Lower lobe of right lung (tissue), 2 donors: ENCODE data around the gene PHLPP1. TPM values are rescaled to one million over a fixed set of nuclear protein-coding genes. Genes with fewer than 3 reads are reported as not detected.

Source experiments
- ATAC-seq, 2 donors: fragments of 200-7000 bp; cut with Tn5 transposase; one replicate each; pipeline ENCODE4 v1.9.1; 2020 to 2022; ENCODE audit warnings: mild to moderate bottlenecking in 2 of 2, moderate library complexity in 2 of 2
- DNase-seq: peaks from one replicate; pipeline ENCODE4 v3.0.0-alpha.2; 2020
- H3K27ac ChIP-seq: fragments of 200-600 bp; one replicate; pipeline ENCODE4 v1.8.0; 2022
- H3K27me3 ChIP-seq: fragments of 200-600 bp; one replicate; pipeline ENCODE4 v1.8.0; 2022; ENCODE audit warnings: low read depth
- H3K36me3 ChIP-seq: fragments of 200-600 bp; one replicate; pipeline ENCODE4 v1.8.0; 2022; ENCODE audit warnings: mild to moderate bottlenecking
- H3K4me1 ChIP-seq: fragments of 200-600 bp; one replicate; pipeline ENCODE4 v1.8.0; 2022
- H3K4me3 ChIP-seq: fragments of 200-600 bp; one replicate; pipeline ENCODE4 v1.8.0; 2022; ENCODE audit warnings: mild to moderate bottlenecking
- H3K9me3 ChIP-seq: fragments of 200-600 bp; one replicate; pipeline ENCODE4 v1.8.0; 2022
- intact Hi-C: fragments of 100-400 bp; cut with DNase I; formaldehyde crosslinking; loops from one replicate; pipeline ENCODE4 v1.11.0; 2022
- total RNA-seq: library from RNA; stranded (reverse); fragmentation: NEBNext Ultra II Directional; extraction: Animal tissue kit (Norgen Biotek cat#: 25700); gene quantifications from one replicate; pipeline ENCODE4 v1.2.1, GENCODE V29; 2021
- TF ChIP-seq, protein P1 (sequence below): fragments of 200-600 bp; IDR thresholded peaks from one replicate; pipeline ENCODE4 v1.8.0; 2022; ENCODE audit warnings: antibody characterized with exemption, mild to moderate bottlenecking
- donor health status: DM: no; HTN: yes; CAD: no; lungs with severe emphysema.

The PHLPP1 gene
- total RNA-seq, 1 donor from 2014 or later: 12.6 TPM

DNA sequence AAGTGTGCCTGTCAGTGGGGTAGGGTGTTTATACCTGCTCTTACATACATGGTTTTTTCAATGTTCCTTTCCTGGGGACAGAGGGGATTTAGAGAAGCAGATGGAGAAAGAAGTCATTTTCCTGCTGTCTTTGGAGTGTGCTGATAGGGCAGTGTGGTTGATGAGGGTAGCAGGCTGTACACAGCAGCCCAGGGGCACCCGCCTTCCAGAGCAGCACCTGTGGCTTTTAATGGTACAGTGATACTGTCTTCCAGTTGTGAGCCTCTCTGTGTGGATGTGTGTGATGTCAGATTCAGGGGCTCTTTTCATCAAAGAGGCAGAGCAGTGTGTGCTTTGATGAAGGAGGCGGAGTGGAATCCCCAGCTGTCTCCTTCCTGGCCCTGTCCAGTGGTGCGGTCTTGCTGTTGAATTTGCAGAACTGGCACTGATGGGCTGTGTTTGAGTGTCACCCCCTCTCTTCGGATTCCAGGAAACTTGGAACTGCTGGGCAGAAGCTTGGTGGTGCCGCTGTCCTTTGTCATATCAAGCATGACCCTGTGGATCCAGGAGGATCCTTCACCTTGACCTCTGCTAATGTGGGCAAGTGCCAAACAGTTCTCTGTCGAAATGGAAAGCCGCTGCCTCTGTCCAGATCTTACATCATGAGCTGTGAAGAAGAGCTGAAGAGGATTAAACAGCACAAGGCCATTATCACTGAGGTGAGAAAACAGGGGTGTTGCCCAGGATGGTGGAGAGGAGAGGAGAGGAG, 259.8 kb downstream of the PHLPP1 start:
- H3K27me3 ChIP-seq: no peaks in the 10 kb centered on the region
- intact Hi-C loops: no loop called here
- H3K9me3 ChIP-seq: no peaks in the 10 kb centered on the region
- peaks cover 35% of the 10 kb centered on the region for H3K36me3 ChIP-seq
- H3K4me1 ChIP-seq: peaks cover 5% of the 10 kb centered on the region
- TF ChIP-seq, protein P1, sequence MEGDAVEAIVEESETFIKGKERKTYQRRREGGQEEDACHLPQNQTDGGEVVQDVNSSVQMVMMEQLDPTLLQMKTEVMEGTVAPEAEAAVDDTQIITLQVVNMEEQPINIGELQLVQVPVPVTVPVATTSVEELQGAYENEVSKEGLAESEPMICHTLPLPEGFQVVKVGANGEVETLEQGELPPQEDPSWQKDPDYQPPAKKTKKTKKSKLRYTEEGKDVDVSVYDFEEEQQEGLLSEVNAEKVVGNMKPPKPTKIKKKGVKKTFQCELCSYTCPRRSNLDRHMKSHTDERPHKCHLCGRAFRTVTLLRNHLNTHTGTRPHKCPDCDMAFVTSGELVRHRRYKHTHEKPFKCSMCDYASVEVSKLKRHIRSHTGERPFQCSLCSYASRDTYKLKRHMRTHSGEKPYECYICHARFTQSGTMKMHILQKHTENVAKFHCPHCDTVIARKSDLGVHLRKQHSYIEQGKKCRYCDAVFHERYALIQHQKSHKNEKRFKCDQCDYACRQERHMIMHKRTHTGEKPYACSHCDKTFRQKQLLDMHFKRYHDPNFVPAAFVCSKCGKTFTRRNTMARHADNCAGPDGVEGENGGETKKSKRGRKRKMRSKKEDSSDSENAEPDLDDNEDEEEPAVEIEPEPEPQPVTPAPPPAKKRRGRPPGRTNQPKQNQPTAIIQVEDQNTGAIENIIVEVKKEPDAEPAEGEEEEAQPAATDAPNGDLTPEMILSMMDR: no peak
- no peak overlapping the region for H3K27ac ChIP-seq
- DNase-seq (no peak), ATAC-seq (no peak)
- no peak overlapping the region for H3K4me3 ChIP-seq

DNA sequence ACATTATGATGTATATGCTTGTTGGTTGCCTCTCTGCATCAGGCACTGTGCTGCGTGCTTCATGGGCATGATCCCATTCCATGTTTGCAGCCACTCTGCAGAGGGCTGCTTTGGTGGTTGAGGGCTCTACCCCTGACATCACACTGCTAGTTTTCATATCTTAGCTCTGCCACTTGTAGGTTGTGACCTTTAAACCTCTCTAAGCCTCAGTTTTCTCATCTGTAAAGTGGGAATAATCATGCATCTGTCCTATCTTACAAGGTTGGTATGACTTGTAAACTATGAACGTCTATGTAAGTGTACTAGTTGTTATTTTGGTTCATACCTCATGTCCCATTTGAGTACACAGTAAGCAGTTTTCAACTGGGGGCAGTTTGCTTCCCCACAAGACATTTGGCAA, 260.4 kb downstream of the PHLPP1 start:
- H3K4me3 ChIP-seq: no peak overlapping the region
- DNase-seq: no peak
- H3K4me1 ChIP-seq: peaks cover 5% of the 10 kb centered on the region
- no peaks in the 10 kb centered on the region for H3K27me3 ChIP-seq
- no peaks in the 10 kb centered on the region for H3K9me3 ChIP-seq
- TF ChIP-seq, protein P1: no peak
- H3K27ac ChIP-seq: no peak overlapping the region
- ATAC-seq: no peak
- peaks cover 35% of the 10 kb centered on the region for H3K36me3 ChIP-seq
- intact Hi-C loops: no loop called here

DNA sequence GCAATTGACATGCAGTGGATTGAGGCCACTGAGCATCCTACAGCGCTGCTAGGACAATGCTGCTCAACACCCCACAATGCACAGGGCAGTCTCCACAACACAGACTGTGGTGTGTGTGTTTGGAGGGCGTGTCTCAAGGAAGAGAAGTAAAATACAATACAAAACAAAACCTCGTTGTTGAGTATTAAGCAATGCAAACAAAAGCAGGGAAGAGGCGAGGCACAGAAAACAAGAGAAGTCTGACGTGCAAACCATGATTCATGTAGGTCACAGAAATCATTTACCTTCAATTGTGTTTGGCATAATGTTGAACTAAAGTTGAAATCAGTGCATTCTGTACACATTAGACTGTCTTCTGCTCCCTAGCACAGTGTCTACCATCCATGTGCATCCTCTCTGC, 260.9 kb downstream of the PHLPP1 start:
- TF ChIP-seq, protein P1: no peak
- no peak for ATAC-seq
- Histone ChIP-seq H3K36me3 (peaks cover 35% of the 10 kb centered on the region), H3K4me1 (peaks cover 5% of the 10 kb centered on the region), H3K4me3 (no peak overlapping the region), H3K9me3 (no peaks in the 10 kb centered on the region), H3K27ac (no peak overlapping the region), H3K27me3 (no peaks in the 10 kb centered on the region)
- no peak for DNase-seq
- intact Hi-C loops: no loop called here

DNA sequence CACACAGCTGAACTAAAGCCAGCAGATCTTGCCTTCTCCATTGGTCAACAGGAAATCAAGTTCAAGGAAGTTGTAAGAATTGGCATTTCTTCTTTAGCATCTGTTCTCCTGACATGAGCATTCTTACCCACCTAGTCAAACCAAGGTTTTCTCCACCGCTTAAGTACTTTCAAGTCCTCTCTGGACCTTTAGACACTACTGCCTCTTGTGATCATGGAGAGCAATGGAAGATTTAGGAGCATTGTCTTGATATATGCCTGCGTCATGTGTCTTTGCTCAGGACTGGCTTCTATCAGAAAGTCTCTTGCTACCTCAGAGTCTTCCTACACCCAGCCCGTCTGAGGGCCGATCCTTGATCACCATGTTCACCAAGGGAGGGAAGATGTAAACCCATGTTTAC, 262.2 kb downstream of the PHLPP1 start:
- TF ChIP-seq, protein P1: no peak
- Histone ChIP-seq H3K36me3 (peaks cover 32% of the 10 kb centered on the region), H3K27me3 (no peaks in the 10 kb centered on the region), H3K4me1 (peaks cover 8% of the 10 kb centered on the region), H3K9me3 (no peaks in the 10 kb centered on the region), H3K27ac (no peak overlapping the region), H3K4me3 (no peak overlapping the region)
- ATAC-seq: no peak
- no peak for DNase-seq
- intact Hi-C loops: no loop called here

DNA sequence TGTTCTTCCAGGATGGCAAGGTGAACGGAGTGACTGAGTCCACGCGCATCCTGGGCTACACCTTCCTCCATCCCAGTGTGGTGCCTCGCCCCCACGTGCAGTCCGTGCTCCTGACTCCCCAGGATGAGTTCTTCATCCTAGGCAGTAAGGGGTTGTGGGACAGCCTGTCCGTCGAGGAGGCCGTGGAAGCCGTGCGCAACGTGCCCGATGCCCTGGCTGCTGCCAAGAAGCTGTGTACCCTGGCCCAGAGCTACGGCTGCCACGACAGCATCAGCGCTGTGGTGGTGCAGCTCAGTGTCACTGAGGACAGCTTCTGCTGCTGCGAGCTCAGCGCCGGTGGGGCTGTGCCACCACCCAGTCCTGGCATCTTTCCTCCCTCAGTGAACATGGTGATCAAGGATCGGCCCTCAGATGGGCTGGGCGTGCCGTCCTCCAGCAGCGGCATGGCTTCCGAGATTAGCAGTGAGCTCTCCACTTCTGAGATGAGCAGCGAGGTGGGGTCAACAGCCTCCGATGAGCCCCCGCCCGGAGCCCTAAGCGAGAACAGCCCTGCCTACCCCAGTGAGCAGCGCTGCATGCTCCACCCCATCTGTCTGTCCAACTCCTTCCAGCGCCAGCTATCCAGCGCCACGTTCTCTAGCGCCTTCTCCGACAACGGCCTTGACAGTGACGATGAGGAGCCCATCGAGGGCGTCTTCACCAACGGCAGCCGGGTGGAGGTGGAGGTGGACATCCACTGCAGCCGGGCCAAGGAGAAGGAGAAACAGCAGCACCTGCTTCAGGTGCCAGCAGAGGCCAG, 263.1 kb downstream of the PHLPP1 start:
- Histone ChIP-seq H3K4me1 (peaks cover 11% of the 10 kb centered on the region), H3K4me3 (no peak overlapping the region), H3K9me3 (no peaks in the 10 kb centered on the region), H3K36me3 (peaks cover 30% of the 10 kb centered on the region), H3K27ac (no peak overlapping the region), H3K27me3 (no peaks in the 10 kb centered on the region)
- no peak for DNase-seq
- TF ChIP-seq, protein P1: no peak
- intact Hi-C loops: no loop called here
- no peak for ATAC-seq
